Loucy (cell line): Measurements from ENCODE around the gene PPP1R12A.

Source experiments
- CTCF ChIP-seq: fragments of 200-600 bp; sonication (generic); conservative IDR thresholded peaks from 2 replicates; pipeline ENCODE4 v1.5.1; 2014; ENCODE audit warnings: mild to moderate bottlenecking, antibody characterized with exemption, low read length
- EZH2phosphoT487 ChIP-seq: fragments of 200-600 bp; IDR thresholded peaks from 2 replicates; pipeline ENCODE4 v1.6.1; 2018; ENCODE audit warnings: antibody characterized with exemption, mild to moderate bottlenecking, moderate library complexity, borderline replicate concordance

- TF ChIP-seq CTCF (no peak), EZH2phosphoT487 (no peak)
Measured at GRCh38 chr12:79884401-79885006, 50.4 kb downstream of the PPP1R12A start.
